ENCODE results near the gene MAP3K15. TPM values are rescaled to one million over a fixed set of nuclear protein-coding genes. Genes with fewer than 3 reads are reported as not detected.

Gene MAP3K15
- total RNA-seq, 1 donor, result under 0.01 TPM

- TF ChIP-seq CTCF (IDR thresholded peaks at IDR 0.05; ENCODE audit: insufficient read depth, low read depth, low read length), result no peak
- no peak for DNase-seq (ENCODE audit: low read depth)
- no peak overlapping the region for H3K4me3 ChIP-seq (ENCODE audit: low read depth, low read length)
Observed at GRCh38 chrX:19548279-19548678, 33.0 kb upstream of the MAP3K15 start.

- no peak overlapping the region for H3K4me3 ChIP-seq (ENCODE audit: low read depth, low read length)
- no peak for TF ChIP-seq CTCF (IDR thresholded peaks at IDR 0.05; ENCODE audit: insufficient read depth, low read depth, low read length)
- no peak for DNase-seq (ENCODE audit: low read depth)
Observed at GRCh38 chrX:19545651-19546050, 30.3 kb upstream of the MAP3K15 start.

- no peak overlapping the region for H3K4me3 ChIP-seq (ENCODE audit: low read depth, low read length)
- DNase-seq (ENCODE audit: low read depth), result peak; percentile 57
- TF ChIP-seq CTCF (IDR thresholded peaks at IDR 0.05; ENCODE audit: insufficient read depth, low read depth, low read length), result peak; percentile 74
Observed at GRCh38 chrX:19544693-19545305, 29.5 kb upstream of the MAP3K15 start.

- no peak overlapping the region for H3K4me3 ChIP-seq (ENCODE audit: low read depth, low read length)
- DNase-seq (ENCODE audit: low read depth), result no peak
- no peak for TF ChIP-seq CTCF (IDR thresholded peaks at IDR 0.05; ENCODE audit: insufficient read depth, low read depth, low read length)
Observed at GRCh38 chrX:19543951-19544381, 28.7 kb upstream of the MAP3K15 start.

- H3K4me3 ChIP-seq (ENCODE audit: low read depth, low read length), result no peak overlapping the region
- DNase-seq (ENCODE audit: low read depth), result no peak
- no peak for TF ChIP-seq CTCF (IDR thresholded peaks at IDR 0.05; ENCODE audit: insufficient read depth, low read depth, low read length)
Observed at GRCh38 chrX:19543020-19543715, 27.9 kb upstream of the MAP3K15 start.

- no peak for DNase-seq (ENCODE audit: low read depth)
- H3K4me3 ChIP-seq (ENCODE audit: low read depth, low read length), result no peak overlapping the region
- no peak for TF ChIP-seq CTCF (IDR thresholded peaks at IDR 0.05; ENCODE audit: insufficient read depth, low read depth, low read length)
Observed at GRCh38 chrX:19541931-19542330, 26.6 kb upstream of the MAP3K15 start.

All from fibroblast of villous mesenchyme (primary cell).